ENCODE results near the gene GIGYF2. TPM values are rescaled to one million over a fixed set of nuclear protein-coding genes. Genes with fewer than 3 reads are reported as not detected.
A peak's percentile ranks its signal among the peaks of the same experiment; 100 is the strongest.

Gene GIGYF2
- total RNA-seq, 1 donor, result 58.5 TPM

DNA sequence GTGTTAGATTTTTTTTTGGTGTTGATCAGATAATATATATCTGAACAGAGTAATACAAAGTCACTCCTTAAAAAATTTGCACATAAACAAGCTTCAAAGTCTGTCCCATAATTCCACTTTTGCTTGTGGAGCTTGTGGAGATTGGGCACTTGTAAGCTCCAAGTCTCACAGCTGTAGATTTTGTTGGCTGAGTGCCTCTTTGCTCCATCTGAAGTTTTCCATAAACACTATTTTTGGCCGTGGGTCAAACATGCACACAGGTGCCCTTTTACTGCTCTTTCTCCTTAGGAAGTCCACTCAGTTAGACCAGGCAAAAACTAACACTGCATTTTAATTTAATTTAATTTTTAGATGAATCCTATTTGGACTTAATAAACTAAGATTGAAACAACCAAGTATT is 82.8 kb downstream of the GIGYF2 start:
- no peak overlapping the region for H3K4me3 ChIP-seq (ENCODE audit: low read depth, low read length)
- TF ChIP-seq, protein P1, sequence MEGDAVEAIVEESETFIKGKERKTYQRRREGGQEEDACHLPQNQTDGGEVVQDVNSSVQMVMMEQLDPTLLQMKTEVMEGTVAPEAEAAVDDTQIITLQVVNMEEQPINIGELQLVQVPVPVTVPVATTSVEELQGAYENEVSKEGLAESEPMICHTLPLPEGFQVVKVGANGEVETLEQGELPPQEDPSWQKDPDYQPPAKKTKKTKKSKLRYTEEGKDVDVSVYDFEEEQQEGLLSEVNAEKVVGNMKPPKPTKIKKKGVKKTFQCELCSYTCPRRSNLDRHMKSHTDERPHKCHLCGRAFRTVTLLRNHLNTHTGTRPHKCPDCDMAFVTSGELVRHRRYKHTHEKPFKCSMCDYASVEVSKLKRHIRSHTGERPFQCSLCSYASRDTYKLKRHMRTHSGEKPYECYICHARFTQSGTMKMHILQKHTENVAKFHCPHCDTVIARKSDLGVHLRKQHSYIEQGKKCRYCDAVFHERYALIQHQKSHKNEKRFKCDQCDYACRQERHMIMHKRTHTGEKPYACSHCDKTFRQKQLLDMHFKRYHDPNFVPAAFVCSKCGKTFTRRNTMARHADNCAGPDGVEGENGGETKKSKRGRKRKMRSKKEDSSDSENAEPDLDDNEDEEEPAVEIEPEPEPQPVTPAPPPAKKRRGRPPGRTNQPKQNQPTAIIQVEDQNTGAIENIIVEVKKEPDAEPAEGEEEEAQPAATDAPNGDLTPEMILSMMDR (IDR thresholded peaks at IDR 0.05; ENCODE audit: insufficient read depth, low read length), result no peak
- no peak for DNase-seq (ENCODE audit: low read depth)

DNA sequence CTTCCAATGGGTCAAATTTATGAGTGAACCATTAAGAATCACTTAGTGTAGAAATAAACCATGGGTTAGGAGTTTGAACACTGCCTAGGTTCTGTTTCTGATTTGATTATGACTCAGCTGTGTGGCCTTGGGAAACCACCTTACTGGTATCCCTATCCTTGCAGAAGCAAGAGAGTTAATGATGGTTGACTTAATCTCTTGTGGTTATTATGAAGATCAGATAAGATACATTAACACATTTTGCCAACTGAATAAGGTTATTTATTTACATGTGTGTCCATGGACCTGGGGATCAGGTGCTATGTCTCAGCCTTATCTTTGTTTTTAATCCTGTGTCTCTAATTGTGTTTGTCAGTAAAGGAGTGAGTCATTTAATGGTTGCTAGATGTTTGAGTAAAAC is 84.6 kb downstream of the GIGYF2 start:
- no peak overlapping the region for H3K4me3 ChIP-seq (ENCODE audit: low read depth, low read length)
- TF ChIP-seq, protein P1 (IDR thresholded peaks at IDR 0.05; ENCODE audit: insufficient read depth, low read length), result no peak
- DNase-seq (ENCODE audit: low read depth), result peak; percentile 57

DNA sequence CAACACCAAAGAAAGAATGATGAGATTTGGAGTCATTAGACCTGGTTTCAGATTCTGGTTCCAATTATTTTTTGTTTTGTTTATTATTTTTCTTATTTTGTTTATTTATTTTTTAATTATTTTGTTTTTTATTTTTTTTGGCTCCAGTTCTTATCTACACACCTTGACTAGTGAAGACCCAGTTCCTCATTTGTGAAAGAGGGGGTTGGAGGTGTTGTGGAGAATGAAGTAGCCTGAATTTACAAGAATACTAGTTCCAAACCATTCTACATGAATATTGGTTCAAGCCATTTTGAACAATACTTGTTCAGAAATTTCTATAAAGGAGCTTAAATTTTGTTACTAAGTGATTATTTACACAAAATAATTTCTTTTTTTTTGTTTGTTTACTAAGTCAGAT is 86.1 kb downstream of the GIGYF2 start:
- H3K4me3 ChIP-seq (ENCODE audit: low read depth, low read length), result no peak overlapping the region

DNA sequence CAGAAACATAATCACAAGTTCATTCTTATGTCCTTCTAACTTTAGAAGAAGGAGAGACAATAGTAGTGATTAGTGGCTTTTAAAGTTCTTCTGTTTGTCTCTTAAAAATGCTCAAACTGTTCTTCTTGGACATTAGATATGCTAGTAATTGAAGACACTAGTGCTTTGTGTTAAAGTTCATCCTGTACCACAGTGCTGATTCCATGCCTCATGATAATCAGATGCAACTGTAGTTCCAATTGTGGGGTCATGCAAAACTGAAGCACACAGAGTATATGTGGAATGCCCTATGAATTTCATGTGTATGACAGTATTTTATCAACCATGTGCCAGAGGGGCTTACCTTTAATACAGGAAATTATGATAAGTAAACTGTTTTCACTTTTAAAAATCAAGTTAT is 90.7 kb downstream of the GIGYF2 start:
- H3K4me3 ChIP-seq (ENCODE audit: low read depth, low read length), result no peak overlapping the region
- TF ChIP-seq, protein P1 (IDR thresholded peaks at IDR 0.05; ENCODE audit: insufficient read depth, low read length), result no peak
- DNase-seq (ENCODE audit: low read depth), result no peak

More for the DNA sequence above, 86.1 kb downstream of the GIGYF2 start:
- DNase-seq (ENCODE audit: low read depth), result no peak
- TF ChIP-seq, protein P1 (IDR thresholded peaks at IDR 0.05; ENCODE audit: insufficient read depth, low read length), result no peak

DNA sequence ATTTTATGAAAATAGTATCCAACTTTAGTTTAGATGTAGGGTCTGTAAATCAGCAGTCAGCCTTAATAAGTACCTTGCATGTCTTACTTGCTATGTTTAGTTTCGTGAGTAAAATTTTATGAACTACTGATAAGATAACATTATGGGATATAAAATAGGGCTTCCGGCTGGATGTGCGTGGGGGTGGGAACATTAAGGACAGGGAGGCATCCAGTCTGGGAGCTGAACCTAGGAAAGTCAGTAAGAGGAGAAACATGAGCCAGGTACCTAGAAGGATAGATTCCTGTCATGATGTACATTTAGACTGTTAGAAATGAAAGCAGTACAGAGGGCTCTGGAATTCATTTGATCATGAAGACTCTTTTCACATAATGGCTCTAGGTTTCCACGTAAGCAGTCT is 92.0 kb downstream of the GIGYF2 start:
- TF ChIP-seq, protein P1 (IDR thresholded peaks at IDR 0.05; ENCODE audit: insufficient read depth, low read length), result no peak
- no peak for DNase-seq (ENCODE audit: low read depth)
- no peak overlapping the region for H3K4me3 ChIP-seq (ENCODE audit: low read depth, low read length)

DNA sequence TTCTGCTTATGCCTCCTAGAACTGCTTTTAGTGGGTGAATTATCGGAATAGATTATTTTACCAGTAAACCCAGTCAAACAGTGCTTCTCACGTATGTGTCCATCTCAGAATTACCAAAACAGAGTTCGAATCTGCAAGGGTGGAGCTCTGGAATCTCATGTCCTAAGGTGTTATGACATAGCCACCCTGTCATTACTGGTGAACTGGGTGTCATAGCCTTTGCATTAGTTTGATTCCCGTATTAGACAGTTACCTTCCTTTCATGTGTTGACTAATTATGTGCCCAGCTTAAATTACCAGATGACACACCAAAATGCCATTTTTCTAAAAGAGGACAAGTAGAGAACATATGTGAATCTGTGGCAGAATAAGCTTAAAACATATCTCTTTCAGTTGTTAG is 94.4 kb downstream of the GIGYF2 start:
- TF ChIP-seq, protein P1 (IDR thresholded peaks at IDR 0.05; ENCODE audit: insufficient read depth, low read length), result no peak
- no peak for DNase-seq (ENCODE audit: low read depth)
- H3K4me3 ChIP-seq (ENCODE audit: low read depth, low read length), result no peak overlapping the region

DNA sequence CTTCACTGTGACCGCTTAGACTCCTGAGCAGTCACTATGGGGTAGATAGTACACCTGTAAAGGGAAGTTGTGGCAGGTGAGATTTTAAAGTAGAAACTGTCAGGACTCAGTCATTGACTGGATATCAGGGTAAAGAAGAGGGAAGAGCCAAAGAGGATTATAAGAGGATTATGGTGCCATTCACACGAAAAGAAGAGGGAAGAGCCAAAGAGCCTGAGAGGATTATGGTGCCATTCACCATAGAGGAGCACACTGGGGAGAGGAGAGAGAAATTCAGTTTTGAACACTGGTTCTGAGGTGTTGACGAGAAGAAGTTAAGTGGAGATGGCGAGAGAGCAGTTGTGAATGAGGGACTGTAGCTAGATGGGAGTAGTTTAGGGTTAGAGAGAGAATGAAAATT is 96.1 kb downstream of the GIGYF2 start:
- TF ChIP-seq, protein P1 (IDR thresholded peaks at IDR 0.05; ENCODE audit: insufficient read depth, low read length), result no peak
- no peak for DNase-seq (ENCODE audit: low read depth)
- H3K4me3 ChIP-seq (ENCODE audit: low read depth, low read length), result no peak overlapping the region
